ENCODE measurements around the gene CNTN5.

The CNTN5 gene

DNA sequence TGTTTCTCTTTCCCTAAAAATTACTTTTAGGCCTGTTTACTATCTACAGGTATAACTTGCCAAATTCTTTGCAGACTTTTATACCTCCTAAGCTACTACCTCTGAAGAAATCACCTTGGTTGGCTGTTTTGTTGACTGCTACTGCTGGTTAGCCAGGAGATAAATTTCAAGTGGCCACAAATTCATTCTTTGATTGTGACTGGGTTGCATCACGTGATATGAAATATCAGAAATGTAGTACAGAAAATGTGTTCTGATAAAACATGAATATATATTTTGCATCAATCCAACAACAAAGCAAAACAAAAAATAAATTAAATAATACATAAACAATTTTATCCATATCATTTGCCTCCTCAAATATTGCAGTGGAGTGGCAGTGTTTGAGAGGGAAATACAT, 291.1 kb downstream of the CNTN5 start:
- TF ChIP-seq ESRRG (CRISPR knock-in tag; IDR thresholded peaks at IDR 0.05) (no peak), ZNF70 (CRISPR knock-in tag; IDR thresholded peaks at IDR 0.05) (no peak), TCF4 (CRISPR knock-in tag; IDR thresholded peaks at IDR 0.05; ENCODE audit: borderline replicate concordance) (no peak), TOX (CRISPR knock-in tag; IDR thresholded peaks at IDR 0.05; ENCODE audit: borderline replicate concordance) (no peak), CSDC2 (CRISPR knock-in tag; IDR thresholded peaks at IDR 0.05) (no peak), ARNTL (CRISPR knock-in tag; IDR thresholded peaks at IDR 0.05; ENCODE audit: borderline replicate concordance, low read depth) (no peak), SNAI2 (CRISPR knock-in tag; IDR thresholded peaks at IDR 0.05) (no peak), ZFP3 (CRISPR knock-in tag; IDR thresholded peaks at IDR 0.05) (no peak), ZC3H10 (CRISPR knock-in tag; IDR thresholded peaks at IDR 0.05) (no peak), ISL1 (CRISPR knock-in tag; IDR thresholded peaks at IDR 0.05) (no peak), BACH2 (CRISPR knock-in tag; IDR thresholded peaks at IDR 0.05; ENCODE audit: borderline replicate concordance) (no peak), ZFP30 (CRISPR knock-in tag; IDR thresholded peaks at IDR 0.05) (no peak)
- TF ChIP-seq, protein P1, sequence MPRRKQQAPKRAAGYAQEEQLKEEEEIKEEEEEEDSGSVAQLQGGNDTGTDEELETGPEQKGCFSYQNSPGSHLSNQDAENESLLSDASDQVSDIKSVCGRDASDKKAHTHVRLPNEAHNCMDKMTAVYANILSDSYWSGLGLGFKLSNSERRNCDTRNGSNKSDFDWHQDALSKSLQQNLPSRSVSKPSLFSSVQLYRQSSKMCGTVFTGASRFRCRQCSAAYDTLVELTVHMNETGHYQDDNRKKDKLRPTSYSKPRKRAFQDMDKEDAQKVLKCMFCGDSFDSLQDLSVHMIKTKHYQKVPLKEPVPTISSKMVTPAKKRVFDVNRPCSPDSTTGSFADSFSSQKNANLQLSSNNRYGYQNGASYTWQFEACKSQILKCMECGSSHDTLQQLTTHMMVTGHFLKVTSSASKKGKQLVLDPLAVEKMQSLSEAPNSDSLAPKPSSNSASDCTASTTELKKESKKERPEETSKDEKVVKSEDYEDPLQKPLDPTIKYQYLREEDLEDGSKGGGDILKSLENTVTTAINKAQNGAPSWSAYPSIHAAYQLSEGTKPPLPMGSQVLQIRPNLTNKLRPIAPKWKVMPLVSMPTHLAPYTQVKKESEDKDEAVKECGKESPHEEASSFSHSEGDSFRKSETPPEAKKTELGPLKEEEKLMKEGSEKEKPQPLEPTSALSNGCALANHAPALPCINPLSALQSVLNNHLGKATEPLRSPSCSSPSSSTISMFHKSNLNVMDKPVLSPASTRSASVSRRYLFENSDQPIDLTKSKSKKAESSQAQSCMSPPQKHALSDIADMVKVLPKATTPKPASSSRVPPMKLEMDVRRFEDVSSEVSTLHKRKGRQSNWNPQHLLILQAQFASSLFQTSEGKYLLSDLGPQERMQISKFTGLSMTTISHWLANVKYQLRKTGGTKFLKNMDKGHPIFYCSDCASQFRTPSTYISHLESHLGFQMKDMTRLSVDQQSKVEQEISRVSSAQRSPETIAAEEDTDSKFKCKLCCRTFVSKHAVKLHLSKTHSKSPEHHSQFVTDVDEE (CRISPR knock-in tag; IDR thresholded peaks at IDR 0.05), result no peak
- ATAC-seq, result no peak

DNA sequence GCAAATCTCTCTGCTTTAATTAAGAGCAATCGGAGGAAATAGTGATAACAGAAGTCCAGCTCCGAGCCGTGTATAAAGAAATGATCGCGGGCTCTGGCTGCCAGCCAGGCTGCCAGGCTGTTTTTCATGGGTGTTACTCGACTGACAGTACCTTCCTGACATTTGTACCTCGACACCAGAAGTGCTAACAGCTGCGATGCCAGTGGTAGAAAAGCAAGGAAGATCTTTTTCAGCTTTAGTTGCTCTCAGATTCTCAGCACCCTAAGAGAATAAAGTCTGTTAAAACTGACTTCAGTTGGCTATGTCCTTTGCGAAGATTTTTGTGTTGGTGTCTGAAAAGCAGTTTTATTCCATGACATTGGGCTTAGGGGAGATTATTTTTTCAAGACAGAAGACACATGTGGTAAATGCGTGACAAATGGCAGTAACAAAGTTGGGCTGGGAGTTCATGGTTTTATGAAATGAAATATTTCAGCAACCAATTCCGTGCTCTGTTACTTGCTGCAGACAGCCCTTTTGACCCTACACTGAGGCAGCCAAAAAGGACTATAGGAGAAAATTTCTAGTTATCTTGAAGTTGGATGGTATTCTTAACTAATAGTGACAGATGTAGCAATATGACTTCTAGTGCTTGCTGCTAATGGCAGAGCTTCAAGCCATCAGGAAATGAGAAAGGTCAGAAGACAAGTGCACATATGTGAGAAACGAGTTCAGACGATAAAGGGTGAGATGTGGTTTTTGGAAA, 296.2 kb downstream of the CNTN5 start:
- TF ChIP-seq ZFP3 (CRISPR knock-in tag; IDR thresholded peaks at IDR 0.05) (no peak), PPARA (CRISPR knock-in tag; IDR thresholded peaks at IDR 0.05; ENCODE audit: borderline replicate concordance) (no peak), ZC3H10 (CRISPR knock-in tag; IDR thresholded peaks at IDR 0.05) (no peak), GLIS3 (CRISPR knock-in tag; IDR thresholded peaks at IDR 0.05) (no peak), ZNF70 (CRISPR knock-in tag; IDR thresholded peaks at IDR 0.05) (no peak), ISL1 (CRISPR knock-in tag; IDR thresholded peaks at IDR 0.05) (no peak), ZFP30 (CRISPR knock-in tag; IDR thresholded peaks at IDR 0.05) (no peak), RARB (CRISPR knock-in tag; IDR thresholded peaks at IDR 0.05) (no peak), SNAI2 (CRISPR knock-in tag; IDR thresholded peaks at IDR 0.05) (no peak), ARNTL (CRISPR knock-in tag; IDR thresholded peaks at IDR 0.05; ENCODE audit: borderline replicate concordance, low read depth) (no peak), BACH2 (CRISPR knock-in tag; IDR thresholded peaks at IDR 0.05; ENCODE audit: borderline replicate concordance) (no peak), TCF4 (CRISPR knock-in tag; IDR thresholded peaks at IDR 0.05; ENCODE audit: borderline replicate concordance) (no peak), ZNF8 (CRISPR knock-in tag; IDR thresholded peaks at IDR 0.05) (no peak), ESRRG (CRISPR knock-in tag; IDR thresholded peaks at IDR 0.05) (no peak), OSR1 (CRISPR knock-in tag; IDR thresholded peaks at IDR 0.05) (no peak)
- TF ChIP-seq, protein P2, sequence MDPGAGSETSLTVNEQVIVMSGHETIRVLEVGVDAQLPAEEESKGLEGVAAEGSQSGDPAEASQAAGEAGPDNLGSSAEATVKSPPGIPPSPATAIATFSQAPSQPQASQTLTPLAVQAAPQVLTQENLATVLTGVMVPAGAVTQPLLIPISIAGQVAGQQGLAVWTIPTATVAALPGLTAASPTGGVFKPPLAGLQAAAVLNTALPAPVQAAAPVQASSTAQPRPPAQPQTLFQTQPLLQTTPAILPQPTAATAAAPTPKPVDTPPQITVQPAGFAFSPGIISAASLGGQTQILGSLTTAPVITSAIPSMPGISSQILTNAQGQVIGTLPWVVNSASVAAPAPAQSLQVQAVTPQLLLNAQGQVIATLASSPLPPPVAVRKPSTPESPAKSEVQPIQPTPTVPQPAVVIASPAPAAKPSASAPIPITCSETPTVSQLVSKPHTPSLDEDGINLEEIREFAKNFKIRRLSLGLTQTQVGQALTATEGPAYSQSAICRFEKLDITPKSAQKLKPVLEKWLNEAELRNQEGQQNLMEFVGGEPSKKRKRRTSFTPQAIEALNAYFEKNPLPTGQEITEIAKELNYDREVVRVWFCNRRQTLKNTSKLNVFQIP (CRISPR knock-in tag; IDR thresholded peaks at IDR 0.05; ENCODE audit: borderline replicate concordance, low read depth), result no peak
- TF ChIP-seq, protein P3, sequence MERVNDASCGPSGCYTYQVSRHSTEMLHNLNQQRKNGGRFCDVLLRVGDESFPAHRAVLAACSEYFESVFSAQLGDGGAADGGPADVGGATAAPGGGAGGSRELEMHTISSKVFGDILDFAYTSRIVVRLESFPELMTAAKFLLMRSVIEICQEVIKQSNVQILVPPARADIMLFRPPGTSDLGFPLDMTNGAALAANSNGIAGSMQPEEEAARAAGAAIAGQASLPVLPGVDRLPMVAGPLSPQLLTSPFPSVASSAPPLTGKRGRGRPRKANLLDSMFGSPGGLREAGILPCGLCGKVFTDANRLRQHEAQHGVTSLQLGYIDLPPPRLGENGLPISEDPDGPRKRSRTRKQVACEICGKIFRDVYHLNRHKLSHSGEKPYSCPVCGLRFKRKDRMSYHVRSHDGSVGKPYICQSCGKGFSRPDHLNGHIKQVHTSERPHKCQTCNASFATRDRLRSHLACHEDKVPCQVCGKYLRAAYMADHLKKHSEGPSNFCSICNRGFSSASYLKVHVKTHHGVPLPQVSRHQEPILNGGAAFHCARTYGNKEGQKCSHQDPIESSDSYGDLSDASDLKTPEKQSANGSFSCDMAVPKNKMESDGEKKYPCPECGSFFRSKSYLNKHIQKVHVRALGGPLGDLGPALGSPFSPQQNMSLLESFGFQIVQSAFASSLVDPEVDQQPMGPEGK (CRISPR knock-in tag; IDR thresholded peaks at IDR 0.05; ENCODE audit: borderline replicate concordance), result no peak
- TF ChIP-seq, protein P1 (CRISPR knock-in tag; IDR thresholded peaks at IDR 0.05), result no peak
- no peak for ATAC-seq

Data from SK-N-SH treated with all-trans-retinoic acid at 6 μM for 48 hours (cell line).